Calu3 (cell line): ENCODE results near the gene MATN1. TPM values are rescaled to one million over a fixed set of nuclear protein-coding genes. Genes with fewer than 3 reads are reported as not detected.

Source experiments
- BruUV-seq: library from RNA; stranded (reverse); fragments of 400-500 nt; replicated peaks from 2 replicates; lab custom pipeline; 2021; lab: Mats Ljungman, UMichigan
- CTCF ChIA-PET: fragments of 300-600 bp; sonication (Branson Sonifier 250); formaldehyde crosslinking; loops from one replicate; lab custom pipeline; 2022; ENCODE audit warnings: antibody characterized with exemption; lab: Charles Lee
- DNase-seq: peaks from one replicate; pipeline ENCODE4 v3.0.0; 2022
- H3K27ac Mint-ChIP-seq: one replicate; pipeline ENCODE4 v1.8.0; 2022; ENCODE audit warnings: mixed read lengths; ENCODE audit not compliant: unreplicated experiment
- H3K27me3 Mint-ChIP-seq: one replicate; pipeline ENCODE4 v1.8.0; 2022; ENCODE audit warnings: mixed read lengths; ENCODE audit not compliant: unreplicated experiment
- H3K36me3 Mint-ChIP-seq: one replicate; pipeline ENCODE4 v1.8.0; 2022; ENCODE audit warnings: mild to moderate bottlenecking, moderate library complexity, mixed read lengths; ENCODE audit not compliant: insufficient read depth, unreplicated experiment
- H3K4me1 Mint-ChIP-seq: one replicate; pipeline ENCODE4 v1.8.0; 2022; ENCODE audit warnings: mild to moderate bottlenecking, low read depth, mixed read lengths; ENCODE audit not compliant: unreplicated experiment
- H3K4me3 Mint-ChIP-seq: one replicate; pipeline ENCODE4 v1.8.0; 2022; ENCODE audit warnings: mild to moderate bottlenecking, low read depth, moderate library complexity, mixed read lengths; ENCODE audit not compliant: unreplicated experiment
- H3K9me3 Mint-ChIP-seq: one replicate; pipeline ENCODE4 v1.8.0; 2022; ENCODE audit warnings: low read depth, mixed read lengths; ENCODE audit not compliant: unreplicated experiment
- intact Hi-C: fragments of 100-400 bp; cut with micrococcal nuclease; formaldehyde crosslinking; loops from one replicate; pipeline ENCODE4 v1.10.0; 2022; ENCODE audit not compliant: unreplicated experiment
- total RNA-seq: library from RNA; stranded (reverse); gene quantifications from 2 replicates; pipeline ENCODE4 v1.2.3, GENCODE V29; 2022
- TF ChIP-seq, protein P1 (sequence below): fragments of 200-600 bp; IDR thresholded peaks from one replicate; pipeline ENCODE4 v1.8.0; 2022; ENCODE audit warnings: antibody characterized with exemption; ENCODE audit not compliant: unreplicated experiment

The MATN1 gene
- total RNA-seq, 1 experiment from 2014 or later = not detected

DNA sequence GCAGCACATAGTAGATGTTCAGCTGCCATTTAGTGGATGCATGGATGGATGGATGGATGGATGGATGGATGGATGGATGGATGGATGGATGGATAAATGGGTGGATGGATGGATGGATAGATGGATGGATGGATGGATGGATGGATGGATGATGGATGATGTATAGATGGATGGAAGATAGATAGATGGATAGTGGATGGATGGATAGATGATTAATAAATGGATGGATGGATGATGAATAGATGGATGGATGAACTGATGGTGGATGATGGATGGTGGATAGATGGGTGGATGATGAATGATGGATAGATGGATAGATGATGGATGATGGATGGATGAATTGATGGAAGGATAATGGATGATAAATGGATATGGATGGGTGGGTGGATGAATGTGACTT, 20.6 kb downstream of the MATN1 start:
- Mint-ChIP-seq H3K27me3 (no peaks in the 10 kb centered on the region), H3K36me3 (no peaks in the 10 kb centered on the region), H3K27ac (no peak overlapping the region), H3K9me3 (no peaks in the 10 kb centered on the region), H3K4me1 (no peaks in the 10 kb centered on the region), H3K4me3 (no peak overlapping the region)
- intact Hi-C loops = loop anchor here (10.0 kb wide), 2 partner anchors 598 to 1198 kb away; no protein-coding TSS in a partner anchor
- no peak for DNase-seq
- CTCF ChIA-PET = no interaction called here
- BruUV-seq = no TSS peak
- TF ChIP-seq, protein P1, sequence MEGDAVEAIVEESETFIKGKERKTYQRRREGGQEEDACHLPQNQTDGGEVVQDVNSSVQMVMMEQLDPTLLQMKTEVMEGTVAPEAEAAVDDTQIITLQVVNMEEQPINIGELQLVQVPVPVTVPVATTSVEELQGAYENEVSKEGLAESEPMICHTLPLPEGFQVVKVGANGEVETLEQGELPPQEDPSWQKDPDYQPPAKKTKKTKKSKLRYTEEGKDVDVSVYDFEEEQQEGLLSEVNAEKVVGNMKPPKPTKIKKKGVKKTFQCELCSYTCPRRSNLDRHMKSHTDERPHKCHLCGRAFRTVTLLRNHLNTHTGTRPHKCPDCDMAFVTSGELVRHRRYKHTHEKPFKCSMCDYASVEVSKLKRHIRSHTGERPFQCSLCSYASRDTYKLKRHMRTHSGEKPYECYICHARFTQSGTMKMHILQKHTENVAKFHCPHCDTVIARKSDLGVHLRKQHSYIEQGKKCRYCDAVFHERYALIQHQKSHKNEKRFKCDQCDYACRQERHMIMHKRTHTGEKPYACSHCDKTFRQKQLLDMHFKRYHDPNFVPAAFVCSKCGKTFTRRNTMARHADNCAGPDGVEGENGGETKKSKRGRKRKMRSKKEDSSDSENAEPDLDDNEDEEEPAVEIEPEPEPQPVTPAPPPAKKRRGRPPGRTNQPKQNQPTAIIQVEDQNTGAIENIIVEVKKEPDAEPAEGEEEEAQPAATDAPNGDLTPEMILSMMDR = no peak

DNA sequence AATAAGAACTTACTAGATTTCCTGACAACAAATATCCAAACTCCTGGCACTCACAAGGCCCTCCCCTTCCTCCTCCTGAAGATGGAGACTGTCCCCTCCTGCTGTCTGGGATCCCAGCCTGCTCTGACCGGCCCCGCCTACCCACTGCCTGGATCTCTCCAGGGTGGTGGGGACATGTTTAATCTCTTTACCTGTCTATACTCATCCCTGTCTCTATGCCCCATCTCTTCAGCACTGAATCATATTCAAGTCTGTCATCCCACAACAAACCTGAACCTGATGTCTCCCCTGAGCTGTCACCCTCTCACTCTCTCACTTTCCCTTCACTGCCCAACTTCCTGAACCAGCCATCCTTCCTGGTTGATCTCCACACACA, 22.1 kb downstream of the MATN1 start:
- Mint-ChIP-seq H3K4me3 (no peak overlapping the region), H3K4me1 (no peaks in the 10 kb centered on the region), H3K9me3 (no peaks in the 10 kb centered on the region), H3K27ac (no peak overlapping the region), H3K36me3 (no peaks in the 10 kb centered on the region), H3K27me3 (peaks cover 8% of the 10 kb centered on the region)
- CTCF ChIA-PET = no interaction called here
- intact Hi-C loops = loop anchor here (10.0 kb wide), 2 partner anchors 596 to 1196 kb away; no protein-coding TSS in a partner anchor
- BruUV-seq = no TSS peak
- no peak for DNase-seq
- TF ChIP-seq, protein P1 = no peak

DNA sequence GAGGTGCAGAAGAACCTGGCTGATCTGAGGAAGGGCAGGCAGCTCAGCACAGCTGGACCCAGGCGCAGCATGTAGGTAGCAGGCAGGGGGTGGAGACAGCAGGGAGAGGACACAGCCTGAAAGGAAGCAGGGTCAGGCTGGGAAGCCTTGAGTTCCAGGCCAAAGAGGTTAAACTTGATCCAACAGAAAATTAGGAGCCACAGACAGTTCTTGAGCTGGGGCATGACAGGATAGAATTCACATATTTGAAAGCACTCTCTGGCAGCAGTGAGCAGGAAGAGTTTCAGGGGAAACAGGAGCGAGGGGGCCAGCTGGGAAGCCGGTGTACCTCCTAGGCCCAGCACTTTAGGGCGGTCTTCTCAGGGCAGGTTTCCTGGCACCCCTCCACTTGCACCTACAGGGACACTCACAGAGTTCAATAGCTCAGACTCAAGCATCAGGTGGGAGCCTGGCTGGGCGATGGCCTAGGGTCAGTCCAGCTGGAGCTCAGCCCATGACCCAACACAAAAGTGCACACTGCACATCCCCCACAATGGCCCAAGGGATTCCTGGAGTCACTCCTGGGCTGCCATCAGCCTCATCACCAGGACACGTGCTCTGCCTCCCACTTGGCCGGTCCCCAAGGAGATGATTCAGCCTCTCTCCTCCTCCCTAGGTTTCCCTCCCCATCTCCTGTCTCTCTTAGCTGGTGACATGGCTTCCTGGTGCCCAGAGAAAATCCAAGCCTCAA, 22.7 kb downstream of the MATN1 start:
- H3K36me3 Mint-ChIP-seq = no peaks in the 10 kb centered on the region
- no peak for DNase-seq
- intact Hi-C loops = loop anchor here (10.0 kb wide), 2 partner anchors 596 to 1196 kb away; no protein-coding TSS in a partner anchor

DNA sequence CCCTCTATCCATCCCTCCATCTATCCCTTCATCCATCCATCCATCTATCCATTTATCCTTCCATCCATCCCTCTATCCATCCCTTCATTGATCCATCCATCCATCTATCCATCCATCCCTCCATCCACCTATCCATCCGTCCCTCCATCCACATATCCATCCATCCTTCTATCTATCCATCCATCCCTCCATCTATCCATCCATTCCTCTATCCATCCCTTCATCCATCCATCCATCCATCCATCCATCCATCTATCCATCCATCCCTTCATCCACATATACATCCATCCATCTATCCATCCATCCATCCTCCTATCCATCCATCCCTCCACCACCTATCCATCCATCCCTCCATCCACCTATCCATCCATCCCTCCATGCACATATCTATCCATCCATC, 23.6 kb downstream of the MATN1 start:
- Mint-ChIP-seq H3K4me1 (no peaks in the 10 kb centered on the region), H3K27ac (no peak overlapping the region), H3K36me3 (no peaks in the 10 kb centered on the region), H3K9me3 (no peaks in the 10 kb centered on the region), H3K4me3 (no peak overlapping the region), H3K27me3 (peaks cover 23% of the 10 kb centered on the region)
- DNase-seq = no peak
- intact Hi-C loops = loop anchor here (10.0 kb wide), 2 partner anchors 595 to 1195 kb away; no protein-coding TSS in a partner anchor
- BruUV-seq = no TSS peak
- CTCF ChIA-PET = no interaction called here
- TF ChIP-seq, protein P1 = no peak

More for the DNA sequence above, 22.7 kb downstream of the MATN1 start:
- no peak overlapping the region for H3K27ac Mint-ChIP-seq
- peaks cover 14% of the 10 kb centered on the region for H3K27me3 Mint-ChIP-seq
- H3K9me3 Mint-ChIP-seq = no peaks in the 10 kb centered on the region
- BruUV-seq = no TSS peak
- no peaks in the 10 kb centered on the region for H3K4me1 Mint-ChIP-seq
- CTCF ChIA-PET = no interaction called here
- TF ChIP-seq, protein P1 = no peak
- H3K4me3 Mint-ChIP-seq = no peak overlapping the region
